CD4-positive, CD25-positive, alpha-beta regulatory T cell (primary cell): ENCODE data around the gene NLRP13. TPM values are rescaled to one million over a fixed set of nuclear protein-coding genes. Genes with fewer than 3 reads are reported as not detected.

Source experiments
- ATAC-seq, 2 donors: fragments of 150-1000 bp; cut with Tn5 transposase; one replicate each; pipeline ENCODE4 v1.10.0; 2021; ENCODE audit warnings: low read depth in 2 of 2, moderate number of reproducible peaks in 2 of 2, moderate library complexity in 1 of 2
- DNase-seq, 3 donors: peaks; one replicate each; pipeline versions ENCODE4 v3.0.0 to v3.0.0-alpha.2; 2012 to 2022; ENCODE audit warnings: mixed read lengths in 1 of 3
- H3K27ac ChIP-seq: one replicate; pipeline ENCODE4 v1.7.0; 2013; ENCODE audit warnings: mild to moderate bottlenecking, low read length; ENCODE audit not compliant: insufficient read depth, poor library complexity, severe bottlenecking
- H3K27me3 ChIP-seq: one replicate; pipeline ENCODE4 v1.7.0; 2013; ENCODE audit warnings: low read length; ENCODE audit not compliant: control insufficient read depth, insufficient read depth
- H3K36me3 ChIP-seq: one replicate; pipeline ENCODE4 v1.7.0; 2013; ENCODE audit warnings: mild to moderate bottlenecking, low read length, moderate library complexity; ENCODE audit not compliant: control insufficient read depth, insufficient read depth
- H3K4me1 ChIP-seq: 2 replicates; pipeline ENCODE4 v1.7.0; 2013; ENCODE audit warnings: mild to moderate bottlenecking, low read length; ENCODE audit not compliant: insufficient read depth, control insufficient read depth, poor library complexity, severe bottlenecking
- H3K4me3 ChIP-seq: one replicate; pipeline ENCODE4 v1.7.0; 2013; ENCODE audit warnings: low read depth, mild to moderate bottlenecking, low read length, moderate library complexity
- H3K9me3 ChIP-seq, 2 experiments: 1 replicate in 1 of 2; 2 replicates in 1 of 2; pipeline ENCODE4 v1.7.0; 2013; ENCODE audit warnings: low read length in 2 of 2, mild to moderate bottlenecking in 1 of 2, moderate library complexity in 1 of 2; ENCODE audit not compliant: control insufficient read depth in 2 of 2
- H3K27ac Mint-ChIP-seq, 3 donors: one replicate each; pipeline ENCODE4 v1.8.0; 2020 to 2022; ENCODE audit warnings: mild to moderate bottlenecking in 3 of 3, mixed read lengths in 3 of 3, moderate library complexity in 2 of 3
- H3K27me3 Mint-ChIP-seq: one replicate; pipeline ENCODE4 v1.8.0; 2022; ENCODE audit warnings: mild to moderate bottlenecking, mixed read lengths
- H3K36me3 Mint-ChIP-seq: one replicate; pipeline ENCODE4 v1.8.0; 2020; ENCODE audit warnings: mixed read lengths
- H3K4me1 Mint-ChIP-seq, 4 donors: one replicate each; pipeline ENCODE4 v1.8.0; 2020 to 2022; ENCODE audit warnings: mixed read lengths in 4 of 4, mild to moderate bottlenecking in 1 of 4
- H3K4me3 Mint-ChIP-seq, 4 donors: one replicate each; pipeline ENCODE4 v1.8.0; 2020 to 2022; ENCODE audit warnings: mild to moderate bottlenecking in 4 of 4, mixed read lengths in 4 of 4, moderate library complexity in 3 of 4
- H3K9me3 Mint-ChIP-seq, 7 donors: one replicate each; pipeline ENCODE4 v1.8.0; 2020 to 2022; ENCODE audit warnings: mixed read lengths in 7 of 7, mild to moderate bottlenecking in 3 of 7, moderate library complexity in 2 of 7
- polyA plus RNA-seq, 4 donors: library from polyadenylated mRNA; unstranded; fragments of 300-500 nt; fragmentation: Illumina TruSeq; gene quantifications; one replicate each; pipeline ENCODE4 v1.2.3, GENCODE V29; 2021
- total RNA-seq: library from RNA; stranded (reverse); gene quantifications from one replicate; pipeline ENCODE4 v1.2.3, GENCODE V29; 2022

Gene NLRP13, protein sequence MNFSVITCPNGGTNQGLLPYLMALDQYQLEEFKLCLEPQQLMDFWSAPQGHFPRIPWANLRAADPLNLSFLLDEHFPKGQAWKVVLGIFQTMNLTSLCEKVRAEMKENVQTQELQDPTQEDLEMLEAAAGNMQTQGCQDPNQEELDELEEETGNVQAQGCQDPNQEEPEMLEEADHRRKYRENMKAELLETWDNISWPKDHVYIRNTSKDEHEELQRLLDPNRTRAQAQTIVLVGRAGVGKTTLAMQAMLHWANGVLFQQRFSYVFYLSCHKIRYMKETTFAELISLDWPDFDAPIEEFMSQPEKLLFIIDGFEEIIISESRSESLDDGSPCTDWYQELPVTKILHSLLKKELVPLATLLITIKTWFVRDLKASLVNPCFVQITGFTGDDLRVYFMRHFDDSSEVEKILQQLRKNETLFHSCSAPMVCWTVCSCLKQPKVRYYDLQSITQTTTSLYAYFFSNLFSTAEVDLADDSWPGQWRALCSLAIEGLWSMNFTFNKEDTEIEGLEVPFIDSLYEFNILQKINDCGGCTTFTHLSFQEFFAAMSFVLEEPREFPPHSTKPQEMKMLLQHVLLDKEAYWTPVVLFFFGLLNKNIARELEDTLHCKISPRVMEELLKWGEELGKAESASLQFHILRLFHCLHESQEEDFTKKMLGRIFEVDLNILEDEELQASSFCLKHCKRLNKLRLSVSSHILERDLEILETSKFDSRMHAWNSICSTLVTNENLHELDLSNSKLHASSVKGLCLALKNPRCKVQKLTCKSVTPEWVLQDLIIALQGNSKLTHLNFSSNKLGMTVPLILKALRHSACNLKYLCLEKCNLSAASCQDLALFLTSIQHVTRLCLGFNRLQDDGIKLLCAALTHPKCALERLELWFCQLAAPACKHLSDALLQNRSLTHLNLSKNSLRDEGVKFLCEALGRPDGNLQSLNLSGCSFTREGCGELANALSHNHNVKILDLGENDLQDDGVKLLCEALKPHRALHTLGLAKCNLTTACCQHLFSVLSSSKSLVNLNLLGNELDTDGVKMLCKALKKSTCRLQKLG
- total RNA-seq (not detected), polyA plus RNA-seq (not detected)

DNA sequence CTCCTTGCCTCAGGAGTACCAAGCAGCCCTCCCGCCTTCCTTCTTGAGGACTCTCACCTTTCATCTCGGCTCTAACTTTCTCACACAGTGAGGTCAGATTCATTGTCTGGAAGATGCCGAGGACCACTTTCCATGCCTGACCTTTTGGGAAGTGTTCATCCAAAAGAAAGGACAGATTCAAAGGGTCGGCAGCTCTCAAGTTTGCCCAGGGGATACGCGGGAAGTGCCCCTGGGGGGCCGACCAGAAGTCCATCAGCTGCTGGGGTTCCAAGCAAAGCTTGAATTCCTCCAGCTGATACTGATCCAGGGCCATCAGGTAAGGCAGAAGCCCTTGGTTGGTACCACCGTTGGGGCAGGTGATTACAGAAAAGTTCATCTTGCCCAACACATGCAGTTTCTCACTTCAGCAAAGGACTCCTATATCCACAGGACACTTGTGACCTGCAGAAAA is at the start of gene NLRP13:
TSS of gene NLRP13 (minus strand) at position 401 of the 451 bp plus-strand sequence. CDS start at position 376, 25 bp downstream.
- peaks cover 0 to 1% of the 10 kb centered on the region in 2 experiments for H3K9me3 ChIP-seq
- no peaks in the 10 kb centered on the region for H3K27me3 ChIP-seq
- H3K4me3 ChIP-seq = no peak within 1 kb of the TSS
- H3K4me1 ChIP-seq = no peaks in the 10 kb centered on the region
- H3K36me3 ChIP-seq = no peaks in the 10 kb centered on the region
- ATAC-seq (no peak), DNase-seq (no peak)
- no peak within 1 kb of the TSS for H3K4me3 Mint-ChIP-seq
- no peaks in the 10 kb centered on the region for H3K4me1 Mint-ChIP-seq
- no peak within 1 kb of the TSS for H3K27ac Mint-ChIP-seq
- no peaks in the 10 kb centered on the region for H3K27me3 Mint-ChIP-seq
- no peaks in the 10 kb centered on the region for H3K36me3 Mint-ChIP-seq
- H3K27ac ChIP-seq = no peak within 1 kb of the TSS
- H3K9me3 Mint-ChIP-seq = peaks cover 0 to 12% (median 10%) of the 10 kb centered on the region in 7 donors

DNA sequence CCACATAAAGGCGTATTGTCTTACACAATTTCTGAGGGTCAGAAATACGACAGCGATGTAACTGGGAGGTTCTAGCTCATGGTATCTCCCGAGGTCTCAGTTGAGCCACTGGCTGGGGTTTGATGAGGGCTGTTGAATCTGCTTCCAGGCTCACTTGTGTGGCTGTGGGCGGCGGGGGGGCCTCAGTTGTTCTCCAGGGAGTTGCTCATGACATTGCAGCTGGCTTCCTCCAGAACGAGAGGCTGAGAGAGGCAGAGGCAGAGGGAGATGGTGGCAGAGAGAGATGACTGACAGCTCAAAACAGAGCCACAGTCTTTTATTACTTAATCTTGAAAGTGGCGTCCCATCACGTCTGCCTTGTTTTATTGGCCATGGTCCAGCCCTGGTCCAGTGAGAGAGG is 48.3 kb upstream of the NLRP13 start:
- Histone ChIP-seq H3K36me3 (no peaks in the 10 kb centered on the region), H3K4me1 (no peaks in the 10 kb centered on the region), H3K27ac (no peak overlapping the region), H3K4me3 (no peak overlapping the region), H3K27me3 (no peaks in the 10 kb centered on the region), H3K9me3 (peaks cover 0 to 4% of the 10 kb centered on the region in 2 experiments)
- no peak overlapping the region for H3K27ac Mint-ChIP-seq
- ATAC-seq = no peak
- H3K4me1 Mint-ChIP-seq = no peaks in the 10 kb centered on the region
- H3K9me3 Mint-ChIP-seq = peaks cover 0 to 12% (median 5%) of the 10 kb centered on the region in 7 donors
- DNase-seq = no peak
- H3K4me3 Mint-ChIP-seq = no peak overlapping the region
- no peaks in the 10 kb centered on the region for H3K36me3 Mint-ChIP-seq
- peaks cover 6% of the 10 kb centered on the region for H3K27me3 Mint-ChIP-seq

DNA sequence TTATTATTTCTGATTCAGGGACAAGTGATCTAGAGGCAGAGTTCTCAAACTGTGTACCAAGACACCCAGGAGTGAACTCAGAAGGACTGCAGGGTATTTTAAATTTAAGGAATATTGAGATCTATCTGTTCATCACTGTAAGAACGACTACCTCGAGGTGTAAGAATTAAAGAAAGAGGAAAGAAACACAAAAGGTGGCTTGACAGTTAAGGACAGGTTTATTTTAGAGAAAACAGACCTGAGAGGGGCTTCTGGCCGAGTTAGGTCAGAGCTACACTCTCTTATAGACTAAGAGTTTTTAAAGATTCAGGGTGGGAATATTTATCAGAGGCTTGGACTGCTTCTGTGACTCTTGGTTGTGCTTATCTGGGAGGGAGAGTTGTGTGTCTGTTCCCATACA is 41.8 kb upstream of the NLRP13 start:
- no peaks in the 10 kb centered on the region for H3K36me3 Mint-ChIP-seq
- H3K4me1 Mint-ChIP-seq = no peaks in the 10 kb centered on the region
- H3K4me1 ChIP-seq = no peaks in the 10 kb centered on the region
- DNase-seq (no peak), ATAC-seq (no peak)
- no peak overlapping the region for H3K4me3 Mint-ChIP-seq
- peaks cover 0 to 2% of the 10 kb centered on the region in 2 experiments for H3K9me3 ChIP-seq
- H3K27me3 Mint-ChIP-seq = no peaks in the 10 kb centered on the region
- no peaks in the 10 kb centered on the region for H3K27me3 ChIP-seq
- peaks cover 2 to 17% (median 4%) of the 10 kb centered on the region in 7 donors for H3K9me3 Mint-ChIP-seq
- H3K27ac ChIP-seq = no peak overlapping the region
- H3K36me3 ChIP-seq = no peaks in the 10 kb centered on the region
- H3K4me3 ChIP-seq = no peak overlapping the region
- H3K27ac Mint-ChIP-seq = no peak overlapping the region

DNA sequence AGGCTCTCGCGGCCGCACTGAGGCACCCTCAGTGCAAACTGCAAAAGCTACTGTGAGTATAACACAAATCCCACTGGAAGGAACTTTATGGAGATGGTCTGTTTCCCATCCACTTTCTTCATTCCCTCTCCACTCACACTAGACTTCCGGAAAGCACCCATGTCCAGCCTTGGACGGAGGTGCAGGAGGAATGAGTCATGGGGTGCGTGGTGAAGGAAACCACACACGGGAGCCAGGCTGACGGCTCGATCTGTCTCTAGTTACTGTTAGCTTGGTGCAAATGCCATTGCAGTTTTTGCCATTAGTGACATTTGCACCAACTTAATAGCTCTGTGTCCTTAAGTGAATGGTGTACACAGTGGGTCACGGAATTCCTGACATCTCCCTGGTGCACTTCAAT is 30.1 kb upstream of the NLRP13 start:
- Histone ChIP-seq H3K4me3 (no peak overlapping the region), H3K9me3 (no peaks in the 10 kb centered on the region), H3K4me1 (no peaks in the 10 kb centered on the region), H3K36me3 (no peaks in the 10 kb centered on the region), H3K27me3 (no peaks in the 10 kb centered on the region), H3K27ac (no peak overlapping the region)
- H3K27ac Mint-ChIP-seq = no peak overlapping the region
- peaks cover 0 to 4% (median 1%) of the 10 kb centered on the region in 7 donors for H3K9me3 Mint-ChIP-seq
- no peaks in the 10 kb centered on the region for H3K36me3 Mint-ChIP-seq
- no peak overlapping the region for H3K4me3 Mint-ChIP-seq
- no peaks in the 10 kb centered on the region for H3K27me3 Mint-ChIP-seq
- ATAC-seq (no peak), DNase-seq (no peak)
- no peaks in the 10 kb centered on the region for H3K4me1 Mint-ChIP-seq

DNA sequence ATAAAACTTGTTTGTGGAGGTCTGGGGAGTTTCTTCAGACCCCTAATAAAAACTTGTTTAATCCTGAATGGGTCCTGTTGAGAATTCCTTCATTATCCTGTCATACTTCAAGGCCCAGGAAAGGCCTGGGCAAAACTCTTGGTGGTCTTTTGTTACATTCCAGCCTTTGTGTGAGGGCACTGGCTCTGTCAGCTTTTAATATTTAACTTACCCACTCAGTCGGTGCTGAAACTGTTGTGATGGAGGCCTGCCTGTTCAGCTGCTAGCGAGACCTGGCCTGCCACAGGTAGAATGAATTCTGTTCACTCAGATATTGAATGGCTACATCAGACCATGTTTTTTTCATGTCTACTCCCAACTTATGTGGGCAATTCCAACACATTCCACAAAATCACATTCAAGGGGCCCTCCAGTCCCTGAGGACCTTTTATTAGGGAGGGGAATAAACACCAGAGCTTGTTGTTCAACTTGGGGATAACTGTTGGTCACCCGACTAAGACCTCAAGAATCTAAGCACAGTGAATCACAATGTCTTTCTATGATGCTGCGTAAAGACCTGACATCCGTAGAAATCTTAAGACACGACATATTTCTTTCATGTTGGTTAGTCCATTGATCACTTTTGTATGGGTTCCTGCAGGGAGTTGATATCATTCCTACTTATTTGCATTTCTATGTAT is 28.0 kb upstream of the NLRP13 start:
- Mint-ChIP-seq H3K4me3 (no peak overlapping the region), H3K27ac (peak overlapping the region in 1 of 3 donors; percentile 9), H3K27me3 (no peaks in the 10 kb centered on the region), H3K4me1 (no peaks in the 10 kb centered on the region), H3K9me3 (peaks cover 0 to 2% (median 0%) of the 10 kb centered on the region in 7 donors), H3K36me3 (no peaks in the 10 kb centered on the region)
- H3K27ac ChIP-seq = no peak overlapping the region
- no peak overlapping the region for H3K4me3 ChIP-seq
- H3K27me3 ChIP-seq = no peaks in the 10 kb centered on the region
- ATAC-seq (no peak), DNase-seq (no peak)
- H3K36me3 ChIP-seq = no peaks in the 10 kb centered on the region
- H3K9me3 ChIP-seq = no peaks in the 10 kb centered on the region
- H3K4me1 ChIP-seq = no peaks in the 10 kb centered on the region

DNA sequence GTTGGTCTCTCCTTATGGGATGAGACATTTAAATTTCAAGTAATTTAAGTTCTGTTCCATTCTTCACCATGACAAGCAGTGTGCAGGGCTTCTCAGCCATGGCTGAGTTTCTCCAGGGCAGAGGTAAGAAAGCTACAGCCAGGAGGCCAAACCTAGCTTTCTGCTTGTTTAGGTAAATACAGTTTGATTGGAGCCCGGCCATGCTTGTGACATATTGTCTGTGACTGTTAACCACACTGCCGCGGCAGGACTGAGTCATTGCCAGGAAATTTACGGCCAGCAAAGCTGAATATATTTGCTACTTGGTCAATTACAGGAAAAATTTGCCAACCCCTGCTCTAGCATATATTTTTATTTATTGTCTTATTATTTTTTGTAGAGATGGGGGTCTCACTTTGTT is 26.2 kb upstream of the NLRP13 start:
- no peaks in the 10 kb centered on the region for H3K4me1 Mint-ChIP-seq
- no peaks in the 10 kb centered on the region for H3K27me3 Mint-ChIP-seq
- peaks cover 0 to 2% (median 0%) of the 10 kb centered on the region in 7 donors for H3K9me3 Mint-ChIP-seq
- H3K27me3 ChIP-seq = no peaks in the 10 kb centered on the region
- no peak overlapping the region for H3K27ac ChIP-seq
- no peak overlapping the region for H3K4me3 Mint-ChIP-seq
- no peaks in the 10 kb centered on the region for H3K36me3 Mint-ChIP-seq
- H3K36me3 ChIP-seq = no peaks in the 10 kb centered on the region
- no peak for ATAC-seq
- H3K4me3 ChIP-seq = no peak overlapping the region
- no peaks in the 10 kb centered on the region for H3K4me1 ChIP-seq
- DNase-seq = no peak
- H3K9me3 ChIP-seq = no peaks in the 10 kb centered on the region
- no peak overlapping the region for H3K27ac Mint-ChIP-seq

DNA sequence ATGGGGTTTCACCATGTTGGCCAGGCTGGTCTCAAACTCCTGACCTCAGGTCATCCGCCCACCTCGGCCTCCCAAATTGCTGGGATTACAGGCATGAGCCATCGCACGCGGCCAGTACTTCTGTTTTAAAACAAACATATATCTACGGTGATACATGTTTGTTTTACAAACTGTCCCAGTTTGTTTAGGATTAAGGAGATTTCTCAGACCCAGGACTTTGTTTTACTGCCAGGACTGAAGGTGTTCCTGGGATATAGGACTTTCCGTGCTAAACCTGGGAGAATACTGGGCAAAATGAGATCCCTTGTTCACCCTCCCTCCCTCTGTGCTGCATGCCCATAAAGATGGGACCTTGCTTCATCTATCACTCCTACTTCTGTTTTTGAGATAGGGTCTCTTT is 24.3 kb upstream of the NLRP13 start:
- no peak overlapping the region for H3K4me3 Mint-ChIP-seq
- no peaks in the 10 kb centered on the region for H3K36me3 ChIP-seq
- peaks cover 0 to 2% (median 0%) of the 10 kb centered on the region in 7 donors for H3K9me3 Mint-ChIP-seq
- no peaks in the 10 kb centered on the region for H3K36me3 Mint-ChIP-seq
- no peak overlapping the region for H3K4me3 ChIP-seq
- DNase-seq (no peak), ATAC-seq (no peak)
- no peaks in the 10 kb centered on the region for H3K27me3 Mint-ChIP-seq
- no peaks in the 10 kb centered on the region for H3K9me3 ChIP-seq
- H3K27me3 ChIP-seq = no peaks in the 10 kb centered on the region
- no peaks in the 10 kb centered on the region for H3K4me1 ChIP-seq
- H3K27ac Mint-ChIP-seq = no peak overlapping the region
- no peaks in the 10 kb centered on the region for H3K4me1 Mint-ChIP-seq
- no peak overlapping the region for H3K27ac ChIP-seq
